HG02759 (cell line): ENCODE data around the gene NCS1.

Experiments used
- ATAC-seq: cut with Tn5 transposase; IDR thresholded peaks from one replicate; pipeline ENCODE4 v1.9.1; 2021; ENCODE audit warnings: mild to moderate bottlenecking, moderate library complexity; ENCODE audit not compliant: unreplicated experiment

The NCS1 gene

DNA sequence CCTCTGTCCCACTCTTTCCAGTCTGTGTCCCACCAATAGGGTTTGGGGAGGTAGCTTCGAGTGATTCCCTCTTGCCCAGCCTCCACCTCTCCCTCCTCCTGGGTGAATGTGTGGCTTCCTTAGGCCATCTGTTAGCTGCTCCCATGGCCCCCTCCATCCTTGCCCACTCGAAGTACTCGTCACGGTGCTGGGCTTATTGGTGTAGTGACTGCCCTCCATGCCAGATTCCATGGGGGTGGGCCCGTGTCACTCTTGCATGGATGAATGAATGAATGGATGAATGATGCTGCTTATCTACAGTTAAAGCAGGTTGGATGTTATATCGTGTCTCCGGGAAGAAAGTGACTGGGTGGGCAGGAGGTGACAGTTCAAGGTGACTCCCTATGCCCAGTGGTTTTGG is 112.5 kb downstream of the NCS1 start:
- ATAC-seq, result no peak

- ATAC-seq, result no peak
These were observed 113.1 kb downstream of the NCS1 start for GRCh38 chr9:130285271-130285670.

DNA sequence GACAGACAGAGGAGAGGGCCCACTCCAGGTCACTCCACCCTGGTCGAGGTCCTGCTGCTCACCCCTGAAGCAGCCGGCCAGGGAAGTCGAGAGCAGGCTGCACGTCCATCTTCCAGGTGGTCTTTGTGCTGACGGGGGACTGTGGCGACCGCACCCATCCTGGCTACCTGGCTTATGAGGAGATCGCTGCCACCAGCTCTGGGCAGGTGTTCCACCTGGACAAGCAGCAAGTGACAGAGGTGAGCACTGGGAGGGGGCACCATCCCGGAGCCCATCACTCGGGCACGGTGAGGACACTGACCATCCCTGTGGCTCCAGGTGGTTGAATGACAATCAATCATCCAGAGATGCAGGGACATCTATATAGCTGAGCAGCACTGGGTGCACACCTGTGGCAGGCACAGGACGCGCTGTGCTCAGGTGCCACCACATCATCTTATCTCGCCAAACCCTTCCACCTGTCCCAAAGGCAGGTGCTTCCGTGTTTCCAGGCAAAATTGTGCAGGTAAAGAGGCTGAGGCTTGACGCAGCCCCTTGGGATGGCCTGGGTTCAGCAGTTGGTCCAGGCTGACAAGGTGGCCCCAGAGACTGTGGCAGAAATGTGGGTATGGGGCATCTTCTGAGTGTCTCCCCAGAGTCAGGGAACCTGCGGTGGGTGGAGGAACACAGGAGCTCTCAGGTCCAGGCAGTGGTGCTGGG is 114.0 kb downstream of the NCS1 start:
- no peak for ATAC-seq
